ENCODE data around the gene CDH26. TPM values are rescaled to one million over a fixed set of nuclear protein-coding genes. Genes with fewer than 3 reads are reported as not detected.

CDH26 gene
- total and polyA plus RNA-seq, 2 experiments from 2014 or later = 2.0 TPM

DNA sequence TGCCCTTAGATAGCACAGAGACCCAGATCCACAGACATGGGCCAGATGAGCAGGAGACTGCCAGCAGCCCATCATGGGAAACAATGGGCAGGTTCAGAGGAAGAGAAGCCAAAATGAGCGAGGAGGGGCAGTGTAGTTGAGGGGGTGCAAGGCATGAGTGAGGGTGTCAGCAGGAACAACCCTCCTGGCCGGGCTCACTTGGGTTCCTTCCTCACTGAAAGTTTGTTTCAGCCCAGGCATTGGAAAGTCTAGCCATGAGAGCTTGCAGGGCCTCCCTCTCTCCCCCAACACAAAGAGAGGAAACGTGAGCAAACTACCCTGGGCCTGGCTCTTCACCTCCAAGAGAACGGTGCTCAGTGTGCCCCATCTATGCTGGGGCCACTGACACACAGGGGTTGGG lies 48.0 kb downstream of the CDH26 start:
- Mint-ChIP-seq H3K27ac (no peak overlapping the region), H3K9me3 (no peaks in the 10 kb centered on the region), H3K4me3 (no peak overlapping the region), H3K27me3 (ENCODE audit: insufficient read depth, low read depth, poor library complexity) (peaks cover 16% of the 10 kb centered on the region), H3K36me3 (ENCODE audit: low read depth) (no peaks in the 10 kb centered on the region), H3K4me1 (peaks cover 3% of the 10 kb centered on the region; the same call in 2 of the 3 replicates)
- H3K4me3 ChIP-seq = no peak overlapping the region
- H3K79me2 ChIP-seq (replicated peaks; ENCODE audit: insufficient read depth) = no peaks in the 10 kb centered on the region
- no peak overlapping the region for H3K27ac ChIP-seq (ENCODE audit: low read depth)
- H3K4me2 ChIP-seq = no peak overlapping the region
- ATAC-seq (no peak), DNase-seq (ENCODE audit: low spot score) (no peak)
- H4K20me1 ChIP-seq (replicated peaks; ENCODE audit: insufficient read depth) = no peaks in the 10 kb centered on the region
- H3K36me3 ChIP-seq (ENCODE audit: insufficient read depth) = no peaks in the 10 kb centered on the region
- H3K9me2 ChIP-seq (ENCODE audit: insufficient read depth) = no peaks in the 10 kb centered on the region
- no peak overlapping the region for H2AFZ ChIP-seq
- no peaks in the 10 kb centered on the region for H3F3A ChIP-seq (replicated peaks; ENCODE audit: low read depth)
- H3K4me1 ChIP-seq (ENCODE audit: insufficient read depth) = no peaks in the 10 kb centered on the region
- no peak for TF ChIP-seq CREB1 (CRISPR knock-in tag; IDR thresholded peaks at IDR 0.05; ENCODE audit: low read depth)
- TF ChIP-seq CTCF (conservative IDR thresholded peaks at IDR 0.05; ENCODE audit: low read depth in 2 of 2) = no peak
- no peak for TF ChIP-seq EZH2 (IDR thresholded peaks at IDR 0.05; ENCODE audit: low read depth, unreplicated experiment)
- TF ChIP-seq NANOG (IDR thresholded peaks at IDR 0.05; ENCODE audit: borderline replicate concordance) = no peak
- TF ChIP-seq POLR2AphosphoS5 (IDR thresholded peaks at IDR 0.05; ENCODE audit: low read depth) = no peak
- no peak for TF ChIP-seq ZNF462 (CRISPR knock-in tag; IDR thresholded peaks at IDR 0.05)
- no peak for TF ChIP-seq ETS1 (IDR thresholded peaks at IDR 0.05)
- no peak for TF ChIP-seq JUNB (IDR thresholded peaks at IDR 0.05; ENCODE audit: unreplicated experiment)
- TF ChIP-seq STAT1 (IDR thresholded peaks at IDR 0.05; ENCODE audit: unreplicated experiment) = no peak
- H3K27me3 ChIP-seq (ENCODE audit: insufficient read depth) = no peaks in the 10 kb centered on the region
